Measurements from ENCODE around the gene METTL15. TPM values are rescaled to one million over a fixed set of nuclear protein-coding genes. Genes with fewer than 3 reads are reported as not detected.

METTL15 gene
- total and polyA plus RNA-seq, 2 of the 8 experiments (the other 6 are each of a cell fraction or from before 2014, with no cell fraction given): 5.4 to 10.5 TPM

DNA sequence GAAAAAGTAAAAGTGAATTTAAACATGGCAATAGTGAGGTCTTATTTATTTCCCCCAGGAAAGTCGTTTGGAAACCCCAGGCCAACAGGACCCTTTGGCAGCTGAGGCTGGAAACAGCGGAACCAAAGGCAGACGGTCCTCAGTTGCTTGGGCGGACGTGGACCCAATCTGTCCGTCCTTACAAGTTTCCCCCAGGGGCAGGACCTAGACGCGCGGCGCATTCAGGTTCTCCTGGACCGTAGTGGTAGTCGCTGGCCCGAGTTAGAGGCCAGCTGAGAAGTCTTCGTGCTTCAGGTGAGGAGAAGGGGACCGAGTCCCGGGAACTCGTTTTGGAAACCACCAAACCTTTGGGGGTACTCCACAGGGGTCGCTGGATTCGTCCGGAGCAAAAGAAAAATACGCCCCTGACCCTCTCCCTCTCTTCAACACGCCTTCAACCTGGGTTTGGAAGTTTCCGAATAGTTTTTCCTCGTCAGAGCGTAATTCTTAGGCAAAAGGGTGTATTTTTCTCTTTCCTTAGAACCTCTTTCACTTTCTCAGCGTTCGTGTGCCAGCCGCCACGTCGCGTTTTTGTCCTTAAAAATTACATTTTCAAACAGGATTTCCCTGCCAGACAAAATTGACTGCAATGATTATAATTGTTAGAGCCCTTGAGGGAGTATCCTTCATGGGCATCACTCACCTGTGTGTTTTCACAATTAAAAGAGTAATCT lies 2.1 kb downstream of the METTL15 start (continued):
- TF ChIP-seq EZH2 (IDR thresholded peaks at IDR 0.05; ENCODE audit: low read depth, low read length, severe bottlenecking) (no peak), POLR2A (IDR thresholded peaks at IDR 0.05; ENCODE audit: control extremely low read depth in 1 of 2, low read depth in 2 of 2, low read length in 2 of 2) (peak; percentile 80 to 92), BACH1 (IDR thresholded peaks at IDR 0.05; ENCODE audit: low read length) (no peak), SUZ12 (IDR thresholded peaks at IDR 0.05; ENCODE audit: low read length) (no peak), TAF1 (IDR thresholded peaks at IDR 0.05; ENCODE audit: low read depth, low read length) (peak; percentile 98), SIX5 (IDR thresholded peaks at IDR 0.05; ENCODE audit: low read depth, low read length) (peak; percentile 52; the same call in 1 of the 2 replicates), ASH2L (IDR thresholded peaks at IDR 0.05; ENCODE audit: low read length) (peak; percentile 100), NRF1 (IDR thresholded peaks at IDR 0.05; ENCODE audit: low read depth, low read length) (no peak), CHD7 (IDR thresholded peaks at IDR 0.05; ENCODE audit: insufficient replicate concordance, low read length) (peak; percentile 80)
- TF ChIP-seq, protein P1, sequence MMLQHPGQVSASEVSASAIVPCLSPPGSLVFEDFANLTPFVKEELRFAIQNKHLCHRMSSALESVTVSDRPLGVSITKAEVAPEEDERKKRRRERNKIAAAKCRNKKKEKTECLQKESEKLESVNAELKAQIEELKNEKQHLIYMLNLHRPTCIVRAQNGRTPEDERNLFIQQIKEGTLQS (IDR thresholded peaks at IDR 0.05; ENCODE audit: insufficient read depth, low read depth, low read length): no peak
